Measurements from ENCODE around the gene MMP7.

DNA sequence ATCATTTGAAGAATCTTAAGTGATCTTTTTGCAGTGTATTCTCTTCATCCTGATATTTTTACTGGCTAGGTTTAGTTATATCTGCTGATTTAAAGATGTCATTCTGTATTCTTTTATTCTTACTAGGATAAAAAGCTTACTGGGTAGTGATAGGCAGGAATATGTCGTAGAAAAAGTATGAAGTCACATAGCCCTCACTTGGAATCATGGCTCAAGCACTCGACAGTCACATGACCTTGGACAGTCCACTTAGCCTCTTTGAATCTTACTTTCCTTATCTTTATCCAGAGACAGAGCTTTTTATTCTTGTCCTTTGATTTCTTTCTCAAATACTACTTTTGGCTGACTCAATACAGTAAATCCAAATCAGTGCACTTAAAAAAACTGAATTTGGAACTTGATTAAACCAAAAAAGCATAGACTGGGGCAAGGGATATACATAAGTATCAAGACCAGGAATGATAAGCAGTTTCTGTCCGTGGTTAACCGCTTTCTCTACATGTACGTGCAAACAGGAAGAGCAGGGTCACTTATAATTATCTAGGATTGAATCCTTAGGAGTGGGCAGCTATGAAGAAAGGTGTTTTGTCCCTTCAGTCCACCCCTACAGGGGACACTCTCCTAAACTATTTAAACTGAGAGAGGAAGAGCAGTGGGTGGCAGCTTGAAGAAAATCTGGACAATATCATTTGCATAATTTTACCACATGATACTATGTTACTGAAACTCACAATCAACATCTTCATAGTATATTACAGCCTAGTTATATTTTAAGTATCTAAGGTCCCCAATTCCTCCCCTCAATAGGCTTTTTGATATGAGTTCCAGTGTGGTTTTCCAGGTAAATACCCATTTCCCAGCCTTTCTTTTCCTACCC, 8.0 kb downstream of the MMP7 start:
- TF ChIP-seq, protein P1, sequence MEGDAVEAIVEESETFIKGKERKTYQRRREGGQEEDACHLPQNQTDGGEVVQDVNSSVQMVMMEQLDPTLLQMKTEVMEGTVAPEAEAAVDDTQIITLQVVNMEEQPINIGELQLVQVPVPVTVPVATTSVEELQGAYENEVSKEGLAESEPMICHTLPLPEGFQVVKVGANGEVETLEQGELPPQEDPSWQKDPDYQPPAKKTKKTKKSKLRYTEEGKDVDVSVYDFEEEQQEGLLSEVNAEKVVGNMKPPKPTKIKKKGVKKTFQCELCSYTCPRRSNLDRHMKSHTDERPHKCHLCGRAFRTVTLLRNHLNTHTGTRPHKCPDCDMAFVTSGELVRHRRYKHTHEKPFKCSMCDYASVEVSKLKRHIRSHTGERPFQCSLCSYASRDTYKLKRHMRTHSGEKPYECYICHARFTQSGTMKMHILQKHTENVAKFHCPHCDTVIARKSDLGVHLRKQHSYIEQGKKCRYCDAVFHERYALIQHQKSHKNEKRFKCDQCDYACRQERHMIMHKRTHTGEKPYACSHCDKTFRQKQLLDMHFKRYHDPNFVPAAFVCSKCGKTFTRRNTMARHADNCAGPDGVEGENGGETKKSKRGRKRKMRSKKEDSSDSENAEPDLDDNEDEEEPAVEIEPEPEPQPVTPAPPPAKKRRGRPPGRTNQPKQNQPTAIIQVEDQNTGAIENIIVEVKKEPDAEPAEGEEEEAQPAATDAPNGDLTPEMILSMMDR (IDR thresholded peaks at IDR 0.05; ENCODE audit: low read depth, low read length, poor library complexity, severe bottlenecking) = no peak
- no peak for TF ChIP-seq EZH2phosphoT487 (IDR thresholded peaks at IDR 0.05; ENCODE audit: borderline replicate concordance, low read length)

Data from DOHH2 (cell line).